GM19328 (cell line): ENCODE data around the gene GRID2.

ENCODE experiments used
- ATAC-seq: cut with Tn5 transposase; IDR thresholded peaks from one replicate; pipeline ENCODE4 v1.9.1; 2021; ENCODE audit warnings: mild to moderate bottlenecking, moderate library complexity; ENCODE audit not compliant: unreplicated experiment

Gene GRID2

DNA sequence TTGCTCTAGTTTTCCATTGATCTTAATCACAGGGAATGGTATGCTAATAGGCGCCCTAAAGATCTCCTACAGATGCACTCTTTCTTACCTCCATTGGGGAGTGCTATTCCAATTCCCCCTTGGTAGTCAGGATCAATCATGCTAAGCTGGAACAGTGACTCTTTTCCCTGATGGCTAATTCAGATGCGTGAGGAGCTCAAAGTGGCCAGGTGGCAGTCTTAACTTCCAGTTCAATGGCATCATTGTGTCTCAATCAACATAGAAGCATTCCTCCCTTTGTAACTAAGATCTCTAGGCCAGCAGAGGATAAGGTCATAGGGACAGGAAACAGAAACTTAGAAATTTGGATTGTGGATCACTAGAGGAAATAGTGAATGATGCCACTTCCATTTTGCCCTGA, 216.8 kb downstream of the GRID2 start:
- ATAC-seq = no peak

- no peak for ATAC-seq
Measured at GRCh38 chr4:92521941-92522340, 218.2 kb downstream of the GRID2 start.

DNA sequence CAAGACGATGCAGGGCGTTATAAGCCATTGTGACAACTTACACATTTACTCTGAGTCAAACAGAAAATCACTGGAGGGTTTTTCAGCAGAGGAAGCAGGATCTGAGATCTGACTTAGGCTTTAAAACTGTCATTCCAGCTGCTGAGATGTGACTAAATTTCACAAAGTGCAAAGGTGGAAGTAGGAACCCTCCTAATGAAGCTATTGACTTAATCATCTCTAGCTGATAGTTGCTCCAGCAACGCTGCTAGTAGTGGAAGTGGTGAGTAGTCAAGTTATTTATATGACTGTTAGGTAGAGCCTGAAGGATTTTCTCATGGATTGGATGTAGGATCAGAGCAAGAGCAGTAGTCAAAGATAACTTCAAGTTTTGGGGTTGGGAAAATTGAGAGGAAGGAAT, 218.6 kb downstream of the GRID2 start:
- ATAC-seq = no peak

DNA sequence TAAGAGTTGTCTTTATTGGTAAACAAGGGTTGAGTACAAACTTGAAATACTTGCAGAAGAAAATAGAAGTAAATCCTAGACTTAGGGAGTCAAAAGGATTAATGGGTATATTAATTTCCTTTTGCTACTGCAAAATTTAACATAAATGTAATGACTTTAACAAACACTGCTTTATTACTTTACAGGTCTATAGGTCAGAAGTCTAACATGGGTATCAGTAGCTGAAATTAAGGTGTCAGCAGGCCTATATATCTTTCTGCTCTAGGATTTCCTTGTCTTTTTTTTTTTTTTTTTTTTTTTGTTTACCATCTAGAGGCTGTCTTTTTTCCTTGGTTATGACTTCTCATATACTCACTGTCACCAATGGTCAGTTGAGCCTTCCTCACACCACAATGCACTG, 220.4 kb downstream of the GRID2 start:
- ATAC-seq = no peak

- no peak for ATAC-seq
Measured at GRCh38 chr4:92528541-92528940, 224.8 kb downstream of the GRID2 start.

DNA sequence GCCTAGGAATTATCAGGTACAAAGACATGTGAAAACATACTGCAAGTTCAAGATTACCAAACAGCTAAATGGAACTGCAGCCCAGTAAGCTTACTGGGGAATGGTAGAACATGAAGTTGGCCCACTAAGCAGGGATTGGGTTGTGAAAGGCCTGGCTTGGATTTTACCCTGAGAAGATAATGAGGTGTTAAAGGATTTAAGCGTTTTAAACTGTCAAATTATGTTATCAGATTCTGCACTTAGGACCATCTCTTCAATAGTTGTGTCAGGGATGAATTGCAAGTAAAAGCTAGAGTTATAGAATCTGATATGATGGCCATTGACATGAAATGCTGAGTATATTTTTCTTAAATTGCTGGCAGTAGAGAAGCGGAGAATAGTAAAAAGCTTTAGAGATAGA, 225.7 kb downstream of the GRID2 start:
- ATAC-seq = no peak

GRCh38 chr4:92535599-92535998, 231.8 kb downstream of the GRID2 start:
- no peak for ATAC-seq

- no peak for ATAC-seq
Measured at GRCh38 chr4:92551616-92552015, 247.8 kb downstream of the GRID2 start.

DNA sequence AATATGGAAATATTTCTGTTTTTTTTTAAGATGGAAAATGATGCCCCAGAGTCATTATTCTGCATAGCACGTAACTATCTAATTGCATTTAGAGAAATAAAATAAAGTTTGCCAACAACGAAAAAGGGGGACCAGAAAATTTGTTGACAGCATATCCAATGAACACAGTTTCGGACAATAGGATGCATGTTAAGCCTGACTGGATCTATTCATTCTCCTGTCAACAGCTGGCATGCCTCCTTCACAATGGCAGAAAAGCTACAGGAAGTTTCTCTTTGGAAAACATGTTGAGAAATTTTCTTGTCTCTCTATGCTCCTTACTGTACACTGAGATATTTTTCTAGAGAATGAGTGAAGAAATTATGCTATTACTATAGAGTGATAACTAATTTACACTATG, 262.5 kb downstream of the GRID2 start:
- no peak for ATAC-seq

- ATAC-seq = no peak
Measured at GRCh38 chr4:92580816-92581215, 277.1 kb downstream of the GRID2 start.

DNA sequence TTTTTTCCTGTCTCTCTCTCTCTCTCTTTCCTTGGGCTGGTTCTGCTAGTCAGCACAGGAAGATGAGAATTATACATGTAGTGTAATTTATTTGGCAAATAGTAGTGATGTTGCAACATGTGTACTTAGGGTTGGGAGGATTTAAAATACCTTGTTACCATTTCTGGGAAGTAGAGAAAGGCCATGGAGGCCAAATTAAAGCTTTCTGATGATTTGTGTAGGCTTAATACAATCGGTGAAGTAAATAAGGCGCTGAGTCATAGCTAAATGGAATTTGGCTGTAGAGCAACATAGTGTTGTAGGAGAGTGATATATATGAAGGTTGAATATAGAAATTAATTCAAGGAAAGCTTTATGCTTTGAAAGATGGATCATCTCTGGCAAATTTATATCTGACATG, 295.3 kb downstream of the GRID2 start:
- ATAC-seq = no peak

DNA sequence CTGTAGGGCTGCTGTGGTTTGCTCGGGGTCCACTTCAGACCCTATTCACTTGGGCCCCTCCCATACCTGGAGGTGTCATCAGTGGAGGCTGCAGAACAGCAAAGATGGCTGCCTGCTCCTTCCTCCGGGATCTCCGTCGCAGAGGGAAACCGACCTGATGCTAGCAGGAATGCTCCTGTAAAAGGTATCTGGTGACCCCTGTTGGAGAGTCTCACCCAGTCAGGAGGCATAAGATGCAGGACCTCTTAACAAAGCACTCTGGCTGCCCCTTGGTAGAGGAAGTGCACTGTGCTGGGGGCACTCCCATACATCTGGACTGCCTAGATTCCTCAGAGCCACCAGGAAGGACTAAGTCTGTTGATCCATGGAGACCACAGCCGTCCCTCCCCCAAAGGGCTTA, 296.9 kb downstream of the GRID2 start:
- no peak for ATAC-seq

GRCh38 chr4:92606227-92606626, 302.5 kb downstream of the GRID2 start:
- no peak for ATAC-seq

GRCh38 chr4:92615049-92615448, 311.3 kb downstream of the GRID2 start:
- ATAC-seq = no peak

DNA sequence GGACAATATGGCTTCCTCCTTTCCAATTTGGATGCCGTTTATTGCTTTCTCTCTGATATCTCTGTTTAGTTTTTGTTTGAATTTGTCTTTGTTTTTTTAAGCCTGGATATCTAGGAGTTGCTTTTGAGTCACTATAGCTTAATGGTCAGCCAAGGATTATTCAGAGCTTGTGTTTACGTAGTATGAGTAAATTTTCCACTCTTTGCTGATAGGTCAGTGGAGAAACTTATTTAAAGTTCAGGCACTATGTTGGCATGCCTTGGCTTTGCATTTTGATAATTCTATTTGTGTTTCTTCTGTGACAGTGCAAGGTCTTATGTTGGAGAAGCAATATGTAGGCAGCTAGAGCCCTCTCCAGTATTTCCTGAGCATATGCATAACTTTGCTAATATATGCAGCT, 315.2 kb downstream of the GRID2 start:
- no peak for ATAC-seq

DNA sequence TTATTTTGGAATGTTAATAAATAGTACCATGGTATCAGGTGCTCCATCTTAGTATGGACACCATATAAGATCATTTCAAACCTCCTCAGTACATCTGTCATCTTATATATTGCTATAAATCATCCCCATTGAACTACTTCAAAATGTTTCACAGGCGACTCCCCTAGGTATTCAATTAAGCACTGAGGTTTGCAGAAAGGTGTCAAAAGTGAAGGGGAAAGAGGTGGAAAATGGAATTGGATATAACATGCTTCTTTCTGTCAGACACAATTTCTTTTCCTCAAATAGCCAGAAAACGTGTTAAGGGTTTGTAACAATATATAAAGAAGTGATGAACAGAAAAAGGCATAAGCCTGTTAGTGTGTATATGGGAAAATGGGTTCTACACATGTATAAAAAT, 325.5 kb downstream of the GRID2 start:
- ATAC-seq = no peak

- no peak for ATAC-seq
Measured at GRCh38 chr4:92634882-92635281, 331.1 kb downstream of the GRID2 start.

DNA sequence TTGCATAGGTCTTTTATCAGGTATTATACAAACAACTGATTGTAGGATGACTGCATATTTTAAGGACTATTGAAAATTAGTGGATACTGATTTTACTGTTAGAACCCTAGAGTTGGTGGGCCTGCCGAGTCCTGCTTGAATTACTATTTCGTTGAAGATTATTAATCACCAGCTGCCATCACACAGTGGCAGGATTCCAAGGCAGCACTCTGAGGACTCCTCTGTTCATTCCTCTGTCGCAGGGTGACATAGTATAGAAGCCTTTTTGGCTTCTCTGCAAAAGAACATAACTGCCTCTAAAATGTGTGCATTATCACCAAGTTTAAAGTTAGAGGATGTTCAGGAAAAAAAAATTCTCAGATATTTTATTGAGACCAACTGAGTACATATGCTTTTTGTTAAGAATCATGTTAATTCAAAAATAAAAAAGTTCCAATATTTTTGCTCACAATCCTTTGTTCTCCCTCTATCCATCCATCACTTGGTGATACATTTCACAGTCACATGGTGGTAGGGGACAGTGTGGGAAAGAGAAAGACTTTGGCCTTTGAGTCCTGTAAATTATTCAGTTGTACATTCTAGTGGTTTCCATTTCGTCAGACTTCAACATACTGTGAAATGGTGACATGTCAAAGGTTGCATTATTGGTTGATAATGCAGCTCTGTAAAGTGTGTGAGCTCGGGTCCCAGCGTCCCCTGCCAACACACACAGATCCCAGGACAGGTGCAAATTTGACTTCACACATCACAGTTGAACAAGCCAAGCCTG, 332.5 kb downstream of the GRID2 start:
- ATAC-seq = no peak

DNA sequence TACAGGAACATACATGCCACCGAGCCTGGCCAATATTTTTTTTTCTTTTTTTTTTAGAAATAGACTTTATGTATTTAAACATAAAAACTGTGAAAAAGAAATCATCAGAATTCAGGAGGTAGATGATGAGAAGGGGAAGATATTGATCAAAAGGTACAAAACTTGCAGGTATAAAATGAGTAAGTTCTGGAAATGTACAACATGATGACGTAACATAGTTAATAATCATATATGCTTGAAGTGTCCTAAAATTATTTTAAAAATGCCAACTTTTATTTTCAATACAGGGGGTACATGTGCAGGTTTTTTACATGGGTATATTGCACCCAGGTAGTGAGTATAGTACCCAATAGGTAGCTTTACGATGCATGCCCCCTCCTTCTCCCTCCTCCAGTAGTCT, 337.6 kb downstream of the GRID2 start:
- no peak for ATAC-seq

DNA sequence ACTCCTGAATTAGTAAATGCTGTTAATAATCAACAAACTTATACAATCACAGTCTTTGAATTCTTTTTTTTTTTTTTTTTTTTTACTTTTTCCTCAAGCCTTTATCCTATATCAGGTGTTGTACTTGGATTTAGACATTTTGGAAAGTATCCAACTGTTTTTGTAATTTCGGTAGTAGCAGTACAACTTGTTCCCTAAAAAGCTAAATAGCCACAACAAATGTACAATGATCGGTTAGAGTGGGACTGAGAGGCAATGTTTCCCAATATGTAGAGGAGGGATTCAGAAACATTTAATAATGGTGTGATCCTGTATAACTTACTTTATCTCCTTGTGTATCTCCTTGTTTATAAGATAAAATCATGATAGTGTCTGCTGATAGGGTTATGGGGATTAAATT, 343.1 kb downstream of the GRID2 start:
- ATAC-seq = no peak

- no peak for ATAC-seq
Measured at GRCh38 chr4:92651536-92651935, 347.8 kb downstream of the GRID2 start.

DNA sequence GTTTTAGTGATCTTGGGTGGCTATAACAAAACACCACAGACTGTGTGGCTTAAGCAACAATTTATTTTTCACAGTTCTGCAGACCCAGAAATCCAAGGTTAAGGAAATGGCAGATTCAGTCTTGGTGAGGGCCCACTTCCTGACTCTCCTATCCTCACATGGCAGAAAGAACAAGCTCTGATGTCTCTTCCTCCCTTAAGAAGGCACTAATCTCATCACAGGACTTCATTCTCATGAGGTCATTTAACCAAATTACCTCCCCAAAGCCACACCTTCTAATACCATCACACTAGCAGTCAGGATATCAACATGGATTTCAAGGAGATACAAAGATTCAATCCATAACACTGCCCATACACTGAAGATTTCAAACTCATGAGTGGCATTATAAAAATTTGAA, 350.3 kb downstream of the GRID2 start:
- ATAC-seq = no peak

- no peak for ATAC-seq
Measured at GRCh38 chr4:92657695-92658094, 353.9 kb downstream of the GRID2 start.
